ENCODE results near the gene VCP. TPM values are rescaled to one million over a fixed set of nuclear protein-coding genes. Genes with fewer than 3 reads are reported as not detected.

Gene VCP
- total RNA-seq, 1 experiment from 2014 or later: 170 TPM

GRCh38 chr9:35107297-35108290 is 35.2 kb upstream of the VCP start:
- Histone ChIP-seq H2AFZ (ENCODE audit: low read depth, low read length, poor library complexity, severe bottlenecking) (no peak overlapping the region), H3K36me3 (ENCODE audit: control insufficient read depth in 1 of 2, insufficient read depth in 2 of 2, low read length in 2 of 2) (no peaks in the 10 kb centered on the region), H3K27me3 (ENCODE audit: insufficient read depth, low read length) (no peaks in the 10 kb centered on the region), H3K9ac (ENCODE audit: low read length) (no peak overlapping the region), H3K4me3 (replicated peaks in 1 of 2; ENCODE audit: low read depth in 1 of 2, low read length in 2 of 2) (no peak overlapping the region), H3K79me2 (ENCODE audit: insufficient read depth, low read length) (peaks cover 3% of the 10 kb centered on the region), H4K20me1 (ENCODE audit: insufficient read depth) (no peaks in the 10 kb centered on the region), H3K4me1 (ENCODE audit: control insufficient read depth in 1 of 2, insufficient read depth in 2 of 2, low read length in 2 of 2) (peaks cover 16 to 38% of the 10 kb centered on the region in 2 experiments), H3K27ac (ENCODE audit: low read depth, low read length) (no peak overlapping the region), H3K9me2 (ENCODE audit: insufficient read depth) (no peaks in the 10 kb centered on the region), H3K9me3 (ENCODE audit: control insufficient read depth in 1 of 2, insufficient read depth in 1 of 2, low read depth in 1 of 2, low read length in 2 of 2) (no peaks in the 10 kb centered on the region), H3K4me2 (ENCODE audit: low read length) (no peak overlapping the region)
- no peak for DNase-seq (ENCODE audit: low read depth, low spot score)
- CTCF ChIA-PET: no interaction called here
- BruUV-seq (replicated peaks): no TSS peak
- no peak for ATAC-seq
- POLR2A ChIA-PET: no interaction called here
- RAD21 ChIA-PET (ENCODE audit: low non-redundant PET in 1 of 2, low total read pairs in 2 of 2, uncharacterized antibody in 2 of 2, unreplicated experiment in 2 of 2): no interaction called here
- intact Hi-C loops (cut with micrococcal nuclease): no loop called here
- TF ChIP-seq CTCF (IDR thresholded peaks at IDR 0.05 in 2 of 3, conservative IDR thresholded peaks at IDR 0.05 in 1 of 3; ENCODE audit: borderline replicate concordance in 1 of 3, insufficient read depth in 1 of 3, low read depth in 2 of 3, low read length in 2 of 3): no peak
- TF ChIP-seq JUND (IDR thresholded peaks at IDR 0.05): no peak
- no peak for TF ChIP-seq EGR1 (IDR thresholded peaks at IDR 0.05; ENCODE audit: low read depth)
- no peak for TF ChIP-seq TCF7L2 (IDR thresholded peaks at IDR 0.05; ENCODE audit: borderline replicate concordance, extremely low read depth, insufficient read depth, insufficient read length)
- TF ChIP-seq ZNF274 (IDR thresholded peaks at IDR 0.05; ENCODE audit: low read depth, low read length): no peak
- no peak for TF ChIP-seq ATF3 (IDR thresholded peaks at IDR 0.05)
- no peak for TF ChIP-seq SP1 (IDR thresholded peaks at IDR 0.05; ENCODE audit: low read depth)
- TF ChIP-seq RAD21 (IDR thresholded peaks at IDR 0.05; ENCODE audit: low read depth): no peak
- no peak for TF ChIP-seq CBX3 (IDR thresholded peaks at IDR 0.05; ENCODE audit: low read depth)
- no peak for TF ChIP-seq CEBPB (IDR thresholded peaks at IDR 0.05; ENCODE audit: low read depth)
- TF ChIP-seq POLR2A (IDR thresholded peaks at IDR 0.05; ENCODE audit: borderline replicate concordance, extremely low read depth, insufficient read depth, insufficient read length): no peak
- no peak for TF ChIP-seq ZFX (IDR thresholded peaks at IDR 0.05)
